Testis (tissue), 3 donors: ENCODE results near the gene BUB1B. TPM values are rescaled to one million over a fixed set of nuclear protein-coding genes. Genes with fewer than 3 reads are reported as not detected.

ENCODE experiments used
- DNase-seq: peaks from one replicate; pipeline ENCODE4 v3.0.0-alpha.2; 2019
- H3K27ac ChIP-seq, 2 donors: fragments of 200-600 bp; sonication (generic); one replicate each; pipeline ENCODE4 v1.5.1; 2019
- H3K27me3 ChIP-seq: fragments of 200-600 bp; sonication (generic); one replicate; pipeline ENCODE4 v1.5.1; 2019
- H3K36me3 ChIP-seq: fragments of 200-600 bp; sonication (generic); one replicate; pipeline ENCODE4 v1.5.1; 2017; ENCODE audit warnings: low read depth; ENCODE audit errors: missing control alignments
- H3K4me1 ChIP-seq: fragments of 200-600 bp; sonication (generic); one replicate; pipeline ENCODE4 v1.5.1; 2019
- H3K4me3 ChIP-seq, 2 donors: fragments of 200-600 bp; sonication (generic); one replicate each; pipeline ENCODE4 v1.5.1; 2017 to 2019
- H3K9me3 ChIP-seq: fragments of 200-600 bp; sonication (generic); one replicate; pipeline ENCODE4 v1.5.1; 2017
- CTCF ChIP-seq, 3 experiments: fragments of 450-650 bp in 2 of 3; fragments of 200-600 bp in 1 of 3; sonication (generic) in 1 of 3; IDR thresholded peaks; one replicate each; pipeline ENCODE4 v1.5.1; 2016 to 2019; ENCODE audit warnings: antibody characterized with exemption in 3 of 3, mild to moderate bottlenecking in 2 of 3, moderate library complexity in 1 of 3
- POLR2A ChIP-seq: fragments of 450-650 bp; IDR thresholded peaks from one replicate; pipeline ENCODE4 v1.6.1; 2017; ENCODE audit warnings: antibody characterized with exemption, mild to moderate bottlenecking, moderate library complexity
- WGBS, 2 donors: methylation state at CpG; one replicate each; pipeline ENCODE4 v1.1.5; 2018; 5-methylcytosine and 5-hydroxymethylcytosine counted together
- intact Hi-C: fragments of 100-400 bp; cut with DNase I; formaldehyde crosslinking; loops from one replicate; pipeline ENCODE4 v1.15.1; 2023; ENCODE audit warnings: low total_unique reads
- polyA plus RNA-seq: library from polyadenylated mRNA; stranded (reverse); fragments of 350-450 nt; fragmentation: Illumina TruSeq; extraction: RNeasy Lipid Tissue Mini Kit (QIAGEN cat#74804); gene quantifications from one replicate; pipeline ENCODE4 v1.2.3, GENCODE V29; 2014; ENCODE audit warnings: low read depth, low replicate concordance; ENCODE audit not compliant: insufficient read depth
- total RNA-seq, 2 donors: library from RNA; depleted of rRNA; stranded (reverse); fragments of >200 nt; gene quantifications; one replicate each; pipeline ENCODE4 v1.2.3, GENCODE V29; 2016

BUB1B gene
- total and polyA plus RNA-seq, 3 donors from 2014 or later, result 38.6 to 66.2 (median 53.9) TPM

DNA sequence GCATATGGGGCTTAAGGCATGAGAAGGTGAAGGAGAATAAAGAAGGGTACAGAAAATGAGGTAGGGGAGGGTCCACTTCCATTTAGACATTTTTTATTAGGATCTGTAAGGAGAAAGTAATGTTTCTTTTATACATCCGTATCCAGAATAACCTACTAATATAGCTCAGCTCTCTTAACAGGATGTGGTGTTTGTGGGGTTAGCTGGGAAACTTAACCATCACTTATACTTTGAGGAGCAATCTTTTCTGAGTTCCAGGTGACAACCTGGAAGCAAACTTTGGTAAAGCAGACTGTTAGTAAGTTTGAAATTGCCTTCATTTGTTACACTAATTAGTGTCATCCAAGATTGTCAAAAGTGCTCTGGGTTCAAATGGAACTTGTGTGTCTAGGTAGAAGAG lies 36.6 kb downstream of the BUB1B start:
- 76 to 94% methylated on average over 1 of the region's 1 CpG for WGBS, 2 donors
- DNase-seq, result no peak
- no peak for TF ChIP-seq CTCF (IDR thresholded peaks at IDR 0.05)
- TF ChIP-seq POLR2A, result no peak
- no peaks in the 10 kb centered on the region for H3K27me3 ChIP-seq
- H3K36me3 ChIP-seq, result no peaks in the 10 kb centered on the region
- intact Hi-C loops, result no loop called here
- no peaks in the 10 kb centered on the region for H3K9me3 ChIP-seq
- no peaks in the 10 kb centered on the region for H3K4me1 ChIP-seq
- H3K27ac ChIP-seq, result no peak overlapping the region
- H3K4me3 ChIP-seq, result no peak overlapping the region

- Histone ChIP-seq H3K36me3 (no peaks in the 10 kb centered on the region), H3K27ac (no peak overlapping the region), H3K4me1 (no peaks in the 10 kb centered on the region), H3K9me3 (no peaks in the 10 kb centered on the region), H3K27me3 (no peaks in the 10 kb centered on the region), H3K4me3 (no peak overlapping the region)
- 92 to 93% methylated on average over 1 of the region's 1 CpG for WGBS, 2 donors
- intact Hi-C loops, result no loop called here
- no peak for DNase-seq
- TF ChIP-seq POLR2A, result no peak
- no peak for TF ChIP-seq CTCF (IDR thresholded peaks at IDR 0.05)
Measured at GRCh38 chr15:40198355-40199085, 37.7 kb downstream of the BUB1B start.

GRCh38 chr15:40204100-40204499 lies 43.2 kb downstream of the BUB1B start:
- Histone ChIP-seq H3K9me3 (no peaks in the 10 kb centered on the region), H3K27ac (no peak overlapping the region), H3K4me1 (no peaks in the 10 kb centered on the region), H3K4me3 (no peak overlapping the region), H3K36me3 (no peaks in the 10 kb centered on the region), H3K27me3 (no peaks in the 10 kb centered on the region)
- TF ChIP-seq CTCF (IDR thresholded peaks at IDR 0.05) (no peak), POLR2A (no peak)
- 80 to 81% methylated on average over 1 of the region's 1 CpG for WGBS, 2 donors
- DNase-seq, result no peak
- intact Hi-C loops, result no loop called here

DNA sequence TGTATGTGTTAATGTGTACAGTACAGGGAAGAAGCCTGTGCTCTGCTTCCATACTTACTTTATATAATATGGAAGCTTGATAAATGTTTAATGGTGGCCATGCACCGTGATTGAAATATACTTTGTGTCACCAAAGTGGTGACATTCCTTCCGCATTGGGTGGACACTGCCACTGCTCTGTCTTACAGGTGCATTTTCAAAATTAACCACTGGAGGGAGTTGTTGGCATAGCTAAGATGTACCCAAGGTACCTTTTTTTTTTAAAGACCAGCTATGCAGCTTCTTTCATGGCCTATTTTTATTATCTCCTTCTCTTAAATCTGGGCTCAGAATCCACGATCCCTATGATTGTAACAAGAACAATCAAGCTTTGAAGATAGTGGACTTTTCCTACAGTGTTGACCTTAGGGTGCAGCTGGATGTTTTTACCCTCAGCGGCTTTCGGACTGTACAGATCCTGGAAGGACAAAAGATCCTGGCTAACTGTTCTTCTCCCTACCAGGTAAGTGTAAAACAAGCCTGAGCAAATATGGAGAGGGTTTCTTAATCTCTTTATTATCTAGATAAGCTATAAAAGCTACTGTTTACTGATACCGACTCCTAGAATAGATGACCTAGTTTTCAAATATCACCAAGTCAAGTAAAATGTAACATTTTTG lies 56.4 kb downstream of the BUB1B start:
- no peaks in the 10 kb centered on the region for H3K9me3 ChIP-seq
- H3K36me3 ChIP-seq, result no peaks in the 10 kb centered on the region
- peak; percentile 71 for DNase-seq
- intact Hi-C loops, result loop anchor here (5.0 kb wide), 1 partner anchor 55 kb away; no protein-coding TSS in a partner anchor
- no peak overlapping the region for H3K4me3 ChIP-seq
- peak overlapping the region; percentile 3 to 39 for H3K27ac ChIP-seq
- 37 to 57% methylated on average over 6 of the region's 6 CpGs for WGBS, 2 donors
- H3K4me1 ChIP-seq, result peaks cover 9% of the 10 kb centered on the region
- H3K27me3 ChIP-seq, result no peaks in the 10 kb centered on the region
- TF ChIP-seq CTCF (IDR thresholded peaks at IDR 0.05), result peak; percentile 85 to 95 (median 88)
- no peak for TF ChIP-seq POLR2A
